ENCODE measurements around the gene CDC6.
"Not testable (repeated sequence)": the region's sequence is repeated elsewhere in the genome, so short reads cannot be mapped to it uniquely, and the experiment has no call there.

CDC6 gene

DNA sequence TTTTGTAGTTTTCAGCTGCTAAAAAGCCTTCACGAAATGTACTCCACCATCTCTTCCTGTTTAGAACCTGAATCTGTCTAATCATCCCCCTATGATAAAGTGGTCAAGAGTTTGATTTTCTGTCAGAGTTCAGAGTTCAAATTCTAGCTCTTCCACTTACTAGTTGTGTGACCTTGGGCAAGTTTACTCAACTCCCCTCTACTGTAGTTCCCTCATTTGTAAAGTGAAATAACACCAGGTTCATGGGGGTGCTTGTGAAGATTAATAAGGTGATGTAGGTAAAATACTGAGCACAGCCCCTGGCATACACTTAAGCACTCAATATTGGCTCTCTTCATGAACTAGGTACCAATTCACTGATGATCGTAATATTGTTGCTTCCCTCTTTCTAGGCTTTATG lies 1.2 kb upstream of the CDC6 start:
- DNase-seq (ENCODE audit: low read depth in 2 of 3, low spot score in 2 of 3), result no peak

DNA sequence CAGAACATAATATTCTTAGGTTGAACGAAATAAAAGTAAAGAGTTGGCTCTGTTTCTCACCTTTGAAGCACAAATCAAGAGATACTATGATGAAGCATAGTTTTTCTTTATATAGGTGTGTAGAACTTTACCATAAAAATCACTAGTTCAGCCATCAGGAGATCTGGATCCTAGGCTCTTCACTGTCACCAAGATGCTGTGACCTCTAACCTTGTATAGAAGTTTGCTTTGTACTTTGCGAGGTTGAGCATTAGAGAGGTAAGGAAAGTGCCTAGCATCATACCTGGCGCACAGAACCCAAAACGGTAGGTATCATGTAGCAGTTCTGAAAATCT lies 553 bp upstream of the CDC6 start:
- no peak for DNase-seq (ENCODE audit: low read depth in 2 of 3, low spot score in 2 of 3)

GRCh38 chr17:40290629-40291280 lies 3.1 kb downstream of the CDC6 start:
- no peak for DNase-seq (ENCODE audit: low read depth in 2 of 3, low spot score in 2 of 3)

DNA sequence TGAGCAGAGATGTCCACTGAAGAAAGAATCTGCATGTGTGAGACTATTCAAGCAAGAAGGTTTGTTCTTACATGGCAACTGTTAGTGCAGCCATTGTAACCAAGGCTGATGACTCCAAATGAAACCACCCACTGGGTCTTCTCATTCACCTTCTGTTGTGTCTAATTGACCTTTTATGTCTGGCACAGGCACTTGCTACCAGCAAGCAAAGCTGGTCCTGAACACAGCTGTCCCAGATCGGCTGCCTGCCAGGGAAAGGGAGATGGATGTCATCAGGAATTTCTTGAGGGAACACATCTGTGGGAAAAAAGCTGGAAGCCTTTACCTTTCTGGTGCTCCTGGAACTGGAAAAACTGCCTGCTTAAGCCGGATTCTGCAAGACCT lies 3.6 kb downstream of the CDC6 start:
- DNase-seq (ENCODE audit: low read depth in 2 of 3, low spot score in 2 of 3), result no peak

DNA sequence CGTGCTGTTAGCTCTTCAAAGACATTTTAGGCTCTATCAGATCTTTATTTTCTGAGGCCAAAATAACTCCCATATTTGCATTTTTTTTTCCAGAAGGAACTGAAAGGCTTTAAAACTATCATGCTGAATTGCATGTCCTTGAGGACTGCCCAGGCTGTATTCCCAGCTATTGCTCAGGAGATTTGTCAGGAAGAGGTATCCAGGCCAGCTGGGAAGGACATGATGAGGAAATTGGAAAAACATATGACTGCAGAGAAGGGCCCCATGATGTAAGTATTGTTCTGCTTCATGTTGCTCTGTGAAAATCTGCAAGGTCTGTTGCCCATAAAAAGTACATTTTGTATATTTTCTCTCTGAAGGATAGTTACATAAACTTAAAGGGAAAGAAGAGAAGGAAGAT lies 5.7 kb downstream of the CDC6 start:
- no peak for DNase-seq (ENCODE audit: low read depth in 2 of 3, low spot score in 2 of 3)

DNA sequence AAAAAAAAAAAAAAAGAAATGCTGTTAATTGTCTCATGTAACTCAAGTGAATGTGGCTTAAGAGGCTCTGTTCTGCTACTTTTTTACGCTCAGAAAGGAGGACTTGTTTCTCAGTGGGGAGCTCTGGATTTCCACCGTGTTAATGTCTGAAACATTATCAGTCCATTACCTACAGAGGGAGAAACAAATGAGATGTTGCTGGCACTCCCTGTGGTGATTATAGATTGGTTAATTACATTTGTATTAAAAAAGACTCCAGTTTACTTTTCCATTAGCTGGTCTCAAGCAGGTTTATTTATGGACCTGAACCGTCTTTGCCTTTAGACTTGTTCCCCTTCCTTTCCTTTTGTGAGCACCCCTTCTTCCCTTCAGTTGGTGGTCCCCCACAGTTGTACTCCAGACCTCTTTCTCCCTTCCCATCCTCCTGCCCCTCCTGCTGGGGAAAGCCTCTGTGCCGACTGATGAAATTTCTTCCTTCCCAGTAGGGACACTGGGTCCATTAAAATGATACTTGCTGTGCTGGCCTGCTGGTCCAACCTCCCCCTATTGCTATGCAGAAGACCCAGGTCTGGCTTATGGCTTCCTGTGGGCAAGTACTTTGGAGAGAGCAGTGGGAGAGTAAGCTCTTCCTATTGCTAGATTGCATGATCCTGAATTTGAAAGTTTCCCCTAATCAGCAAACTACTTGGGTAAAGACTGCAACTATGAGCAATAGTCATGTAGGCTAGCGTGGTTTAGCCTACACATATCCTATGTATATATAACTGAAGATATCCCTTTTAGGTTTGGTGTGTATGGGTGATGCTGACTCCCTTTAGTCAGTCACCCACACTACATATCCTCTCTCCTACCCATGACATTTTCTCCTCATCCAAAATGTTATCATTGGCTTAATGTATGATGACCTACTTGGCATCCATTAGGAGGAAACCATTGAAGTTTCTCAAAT lies 8.1 kb downstream of the CDC6 start:
- no peak for DNase-seq (ENCODE audit: low read depth in 2 of 3, low spot score in 2 of 3)

GRCh38 chr17:40297511-40297910 lies 9.8 kb downstream of the CDC6 start:
- DNase-seq (ENCODE audit: low read depth in 2 of 3, low spot score in 2 of 3), result no peak

DNA sequence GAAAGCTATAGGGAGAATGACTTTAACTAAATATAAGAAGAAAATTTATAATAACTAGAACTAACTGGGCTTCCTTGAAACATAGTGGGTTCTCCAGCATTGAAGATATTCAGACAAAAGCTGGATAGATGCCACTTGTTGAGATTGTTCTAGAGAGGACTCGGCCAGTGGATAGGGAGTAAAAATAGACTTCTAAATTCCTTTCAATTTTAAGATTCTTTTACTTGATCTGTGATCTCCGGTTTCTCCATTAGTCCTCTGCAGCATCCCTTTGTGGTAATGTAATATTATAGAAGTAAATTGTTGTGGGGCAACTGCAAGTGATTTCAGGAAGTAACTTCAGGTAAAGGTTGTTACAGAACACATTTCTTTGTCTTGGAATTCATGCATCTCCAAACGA lies 11.0 kb downstream of the CDC6 start:
- no peak for DNase-seq (ENCODE audit: low read depth in 2 of 3, low spot score in 2 of 3)

- DNase-seq (ENCODE audit: low read depth in 2 of 3, low spot score in 2 of 3), result not testable (repeated sequence)
Measured at GRCh38 chr17:40299159-40299757, 11.6 kb downstream of the CDC6 start.

DNA sequence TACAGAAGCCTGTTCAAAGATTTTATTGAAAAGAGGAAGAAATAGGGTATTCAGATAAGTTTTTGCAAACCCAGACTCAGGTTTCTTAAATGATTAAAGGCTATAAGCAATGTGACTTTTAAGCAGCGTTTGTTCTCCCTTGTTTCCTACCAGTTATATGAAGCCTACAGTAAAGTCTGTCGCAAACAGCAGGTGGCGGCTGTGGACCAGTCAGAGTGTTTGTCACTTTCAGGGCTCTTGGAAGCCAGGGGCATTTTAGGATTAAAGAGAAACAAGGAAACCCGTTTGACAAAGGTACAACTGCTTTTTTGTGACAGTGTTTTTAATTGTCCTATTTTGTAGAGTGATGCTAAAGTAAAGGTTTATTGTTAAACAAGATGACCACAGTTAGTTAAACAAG lies 13.6 kb downstream of the CDC6 start:
- no peak for DNase-seq (ENCODE audit: low read depth in 2 of 3, low spot score in 2 of 3)

- DNase-seq (ENCODE audit: low read depth in 2 of 3, low spot score in 2 of 3), result no peak
Measured at GRCh38 chr17:40303009-40303657, 15.5 kb downstream of the CDC6 start.

DNA sequence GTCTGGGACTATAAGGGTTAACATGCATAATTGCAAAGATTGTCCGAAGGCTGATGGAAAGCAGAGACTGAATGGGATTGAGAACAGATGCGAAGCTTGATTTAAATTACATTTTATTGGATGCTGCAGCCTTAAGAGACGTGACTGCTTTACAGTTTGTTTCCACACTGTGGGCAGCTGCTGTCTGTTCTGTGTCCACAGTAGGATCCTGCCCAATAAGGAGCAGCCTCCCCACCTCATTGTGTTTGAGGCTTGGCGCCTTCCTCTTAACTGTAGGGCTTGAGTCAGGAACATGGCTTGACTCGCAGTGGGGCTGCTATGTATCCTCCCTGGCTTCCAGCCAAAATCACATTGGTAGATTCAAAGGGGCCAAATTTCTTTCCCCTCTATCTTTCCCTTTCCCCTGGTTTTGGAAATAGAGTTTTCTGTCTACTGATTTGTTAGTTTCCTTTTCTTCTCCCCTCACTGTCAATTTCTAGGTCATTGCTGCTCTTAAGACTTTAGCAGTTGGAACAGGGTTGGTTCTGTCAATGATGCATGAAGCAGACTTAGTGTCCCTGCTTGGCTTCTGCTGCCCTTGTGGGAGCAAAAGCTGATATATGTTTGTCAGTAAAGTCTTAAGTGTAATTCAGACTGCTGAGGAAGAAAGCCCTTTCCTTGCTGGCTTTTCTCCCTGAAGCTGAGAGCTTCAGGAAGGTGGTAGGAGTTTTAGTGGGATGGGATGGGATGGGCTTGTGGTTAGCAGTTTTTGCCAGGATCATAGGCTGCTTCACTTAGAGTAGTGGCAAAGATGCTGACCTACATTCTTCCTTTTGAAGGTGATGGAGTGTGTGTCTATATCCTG lies 16.3 kb downstream of the CDC6 start:
- no peak for DNase-seq (ENCODE audit: low read depth in 2 of 3, low spot score in 2 of 3)

DNA sequence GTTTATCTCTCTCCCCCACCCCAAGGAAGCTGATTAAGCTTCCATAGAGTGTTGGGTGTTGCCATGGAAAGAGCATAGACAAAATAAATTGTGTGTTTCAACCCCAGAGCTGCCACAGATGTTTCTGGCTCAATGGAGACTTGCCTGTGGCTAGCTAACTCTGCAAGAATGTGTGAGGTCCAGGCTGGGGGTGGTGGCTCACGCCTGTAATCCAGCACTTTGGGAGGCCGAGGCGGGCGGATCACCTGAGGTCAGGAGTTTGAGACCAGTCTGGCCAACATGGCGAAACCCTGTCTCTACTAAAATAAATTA lies 16.8 kb downstream of the CDC6 start:
- DNase-seq (ENCODE audit: low read depth in 2 of 3, low spot score in 2 of 3), result not testable (repeated sequence)

GRCh38 chr17:40304866-40305265 lies 17.2 kb downstream of the CDC6 start:
- not testable (repeated sequence) for DNase-seq (ENCODE audit: low read depth in 2 of 3, low spot score in 2 of 3)

DNA sequence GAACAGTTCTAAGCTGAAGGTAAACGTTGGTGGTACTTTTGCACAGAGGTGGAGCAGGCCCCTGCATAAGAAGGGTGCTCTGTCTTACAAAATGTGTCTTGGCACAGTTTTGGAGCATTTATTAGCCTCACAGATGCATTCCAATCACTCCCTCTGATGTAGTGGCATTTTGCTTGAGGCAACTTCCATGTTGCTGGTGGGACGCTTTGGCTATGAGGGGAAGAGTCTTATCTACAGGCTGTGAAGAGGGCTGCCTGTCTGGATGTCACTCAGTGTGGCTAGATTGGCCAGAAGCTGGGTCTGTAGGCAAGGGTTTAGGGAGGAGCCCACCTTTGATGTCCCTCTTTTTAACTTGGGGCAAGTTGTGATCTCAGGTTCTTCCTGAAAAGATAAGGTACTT lies 18.7 kb downstream of the CDC6 start:
- no peak for DNase-seq (ENCODE audit: low read depth in 2 of 3, low spot score in 2 of 3)

DNA sequence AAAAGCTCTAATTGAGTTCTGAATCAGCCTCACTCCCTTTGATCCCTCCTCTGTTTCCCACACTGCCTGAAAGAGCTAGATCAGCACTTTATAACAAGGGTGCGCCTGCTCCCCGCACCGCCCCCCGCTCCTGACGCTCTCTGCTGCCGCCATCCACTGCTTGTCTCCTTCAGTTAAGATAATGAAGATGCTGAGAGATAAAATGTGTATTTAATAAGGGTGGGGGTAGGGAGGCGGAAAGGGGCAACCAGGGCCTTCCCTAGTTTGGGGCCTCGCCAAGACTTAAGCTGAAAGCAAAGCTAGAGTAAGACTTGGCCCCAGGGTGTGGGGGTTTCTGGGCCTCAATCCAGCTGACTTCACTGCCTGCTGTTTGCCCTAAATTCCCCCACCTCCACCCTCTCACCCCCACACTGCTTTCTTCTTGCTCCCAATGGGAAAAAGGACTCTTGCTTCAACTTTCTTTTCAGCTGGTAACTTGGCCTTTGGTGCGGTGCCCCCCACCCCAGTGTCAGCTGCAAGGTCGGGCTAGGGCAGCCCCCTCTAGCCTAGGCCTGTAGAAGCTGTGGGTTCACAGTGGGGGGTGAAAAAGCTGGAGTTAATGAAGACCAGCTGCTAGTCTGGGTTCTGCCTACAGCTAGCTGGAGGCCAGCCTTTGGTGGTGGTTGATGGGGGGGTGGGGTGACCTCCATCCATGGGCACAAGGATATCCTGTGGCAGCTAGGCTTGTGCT lies 19.5 kb downstream of the CDC6 start:
- DNase-seq (ENCODE audit: low read depth in 2 of 3, low spot score in 2 of 3), result no peak

- DNase-seq (ENCODE audit: low read depth in 2 of 3, low spot score in 2 of 3), result no peak
Measured at GRCh38 chr17:40307740-40308239, 20.1 kb downstream of the CDC6 start.

DNA sequence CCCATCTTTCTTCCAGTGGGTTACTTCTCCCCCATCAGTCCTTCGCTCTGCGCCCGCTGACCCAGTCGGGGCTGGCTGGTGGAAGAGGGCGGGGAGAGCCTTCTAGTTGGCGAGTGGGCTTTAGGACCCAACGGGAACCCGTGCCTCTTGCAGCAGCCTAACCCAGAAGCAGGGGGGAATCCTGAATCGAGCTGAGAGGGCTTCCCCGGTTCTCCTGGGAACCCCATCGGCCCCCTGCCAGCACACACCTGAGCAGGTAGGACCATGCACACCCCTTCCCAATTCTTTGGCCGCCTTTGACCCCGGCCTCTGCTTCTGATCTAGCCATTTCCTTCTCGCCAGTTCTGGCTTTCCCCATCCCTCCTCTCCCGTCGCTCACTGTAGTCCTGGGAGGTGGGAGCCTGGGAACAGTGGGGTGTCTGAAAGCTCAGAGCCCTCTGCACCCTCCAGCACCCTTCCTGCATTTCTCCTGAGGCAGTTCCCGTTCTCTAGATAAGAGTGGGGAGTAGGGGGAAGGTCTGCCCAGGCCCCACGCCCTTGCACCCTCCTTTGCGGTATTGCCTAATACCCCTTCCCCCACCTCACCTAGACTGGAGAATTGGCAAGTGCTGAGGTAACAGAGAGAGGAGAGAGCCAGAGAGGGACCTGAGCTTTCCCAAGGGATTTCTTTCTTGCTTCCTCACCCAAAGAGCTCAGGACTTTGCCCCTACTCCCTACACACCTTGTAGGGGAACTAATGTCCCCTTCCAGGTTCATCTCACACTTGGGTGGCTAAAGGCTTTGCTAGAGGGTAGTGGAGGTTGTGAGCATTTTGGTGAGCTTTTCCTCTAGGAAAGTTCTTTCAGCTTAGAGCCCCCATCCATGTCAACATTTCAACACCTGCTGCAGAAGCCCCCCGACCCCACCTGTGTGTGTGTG lies 21.6 kb downstream of the CDC6 start, which contains the start of gene RARA:
TSS of gene RARA (plus strand) at position 150 of the 918 bp plus-strand sequence. CDS start 22,039 bp downstream, outside the sequence.
- DNase-seq (ENCODE audit: low read depth in 2 of 3, low spot score in 2 of 3), result no peak

- no peak for DNase-seq (ENCODE audit: low read depth in 2 of 3, low spot score in 2 of 3)
Measured at GRCh38 chr17:40309949-40310510, 22.4 kb downstream of the CDC6 start.
